ENCODE measurements around the gene ADAMTS2. TPM values are rescaled to one million over a fixed set of nuclear protein-coding genes. Genes with fewer than 3 reads are reported as not detected.

Gene ADAMTS2
- total and polyA plus RNA-seq, 2 of the 8 experiments (the other 6 are each of a cell fraction or from before 2014, with no cell fraction given) = 6.6 to 7.3 TPM

GRCh38 chr5:179311091-179311470 lies 34.2 kb downstream of the ADAMTS2 start:
- Histone ChIP-seq H3K79me1 (ENCODE audit: low read depth, low read length) (no peaks in the 10 kb centered on the region), H2AFZ (ENCODE audit: low read length) (no peak overlapping the region), H4K20me1 (replicated peaks in 1 of 2; ENCODE audit: control insufficient read depth in 1 of 2, insufficient read depth in 2 of 2, low read length in 2 of 2) (no peaks in the 10 kb centered on the region), H2BK20ac (ENCODE audit: low read length) (no peak overlapping the region), H2AK5ac (ENCODE audit: low read depth, low read length) (no peak overlapping the region), H3K4ac (replicated peaks; ENCODE audit: insufficient read length, low read depth, low read length) (no peak overlapping the region), H3K9ac (replicated peaks in 1 of 4; ENCODE audit: extremely low read depth in 1 of 4, low read depth in 3 of 4, low read length in 3 of 4) (no peak overlapping the region), H3K36me3 (ENCODE audit: control insufficient read depth in 2 of 4, insufficient read depth in 4 of 4, low read length in 3 of 4) (no peaks in the 10 kb centered on the region), H3K9me3 (ENCODE audit: insufficient read depth in 2 of 2, low read depth in 1 of 2, low read length in 1 of 2) (peaks cover 0 to 3% of the 10 kb centered on the region in 2 experiments; a peak in 1 of 4 replicates), H3K56ac (replicated peaks; ENCODE audit: insufficient read length, low read depth, low read length) (no peak overlapping the region), H3K4me2 (ENCODE audit: insufficient read depth in 1 of 2, low read depth in 2 of 2, low read length in 2 of 2) (no peak overlapping the region), H3K4me1 (replicated peaks in 1 of 4; ENCODE audit: control insufficient read depth in 3 of 4, insufficient read depth in 4 of 4, low read length in 3 of 4) (no peaks in the 10 kb centered on the region), H3K18ac (ENCODE audit: extremely low read depth, low read length) (no peak overlapping the region), H4K8ac (ENCODE audit: extremely low read depth, insufficient read depth, low read length) (peak overlapping the region; percentile 35; the same call in 1 of the 2 replicates), H3K14ac (ENCODE audit: insufficient read length) (no peak overlapping the region), H4K5ac (ENCODE audit: insufficient read length, low read depth, low read length) (no peak overlapping the region), H3K23ac (ENCODE audit: insufficient read length) (no peak overlapping the region), H3K23me2 (ENCODE audit: low read depth, low read length) (no peaks in the 10 kb centered on the region), H3K27me3 (replicated peaks in 1 of 4; ENCODE audit: control insufficient read depth in 3 of 4, extremely low read depth in 1 of 4, insufficient read depth in 3 of 4, low read length in 3 of 4) (no peaks in the 10 kb centered on the region), H3K27ac (ENCODE audit: low read depth, low read length) (no peak overlapping the region), H2BK15ac (ENCODE audit: low read length) (no peak overlapping the region), H3K4me3 (ENCODE audit: extremely low read depth in 1 of 4, insufficient read depth in 2 of 4, low read depth in 3 of 4, low read length in 4 of 4) (no peak overlapping the region), H4K91ac (replicated peaks; ENCODE audit: insufficient read length, low read length) (no peak overlapping the region), H2BK12ac (ENCODE audit: low read depth, low read length) (no peak overlapping the region), H3K79me2 (ENCODE audit: control insufficient read depth in 1 of 2, insufficient read depth in 2 of 2, low read length in 2 of 2) (no peaks in the 10 kb centered on the region), H2BK120ac (replicated peaks; ENCODE audit: low read depth, low read length) (no peak overlapping the region), H2BK5ac (ENCODE audit: low read depth, low read length) (no peak overlapping the region)
- CTCF ChIA-PET (ENCODE audit: partially characterized antibody) = interaction anchor here (0.9 to 1.8 kb wide), 2 partner anchors 33 to 132 kb away, joined by 3 to 5 read pairs; partner anchors contain the start of gene ADAMTS2
- 93% methylated on average over 6 of the region's 8 CpGs; no CpG with 5 or more reads in 1 of the 2 experiments for WGBS, 2 experiments (ENCODE audit: extremely low coverage in 1 of 2, insufficient coverage in 1 of 2, insufficient read length in 1 of 2, insufficient replicate concordance in 2 of 2, low coverage in 1 of 2, low lambda C conversion rate in 2 of 2, missing lambda C conversion rate in 1 of 2)
- no peak for DNase-seq (ENCODE audit: low read depth in 1 of 2, low spot score in 2 of 2)
- no peak for TF ChIP-seq USF2 (IDR thresholded peaks at IDR 0.05; ENCODE audit: low read length)
- no peak for TF ChIP-seq KDM4A (IDR thresholded peaks at IDR 0.05; ENCODE audit: low read depth, low read length, severe bottlenecking)
- no peak for TF ChIP-seq SRF (IDR thresholded peaks at IDR 0.05; ENCODE audit: low read depth, low read length)
- TF ChIP-seq POLR2AphosphoS5 (IDR thresholded peaks at IDR 0.05; ENCODE audit: low read depth, low read length) = no peak
- no peak for TF ChIP-seq SIN3A (conservative IDR thresholded peaks at IDR 0.05 in 1 of 2, IDR thresholded peaks at IDR 0.05 in 1 of 2; ENCODE audit: low read depth in 1 of 2, low read length in 2 of 2)
- TF ChIP-seq NANOG (IDR thresholded peaks at IDR 0.05; ENCODE audit: insufficient read depth, low read depth, low read length, poor library complexity, severe bottlenecking) = no peak
- no peak for TF ChIP-seq ATF3 (IDR thresholded peaks at IDR 0.05; ENCODE audit: insufficient read depth, low read depth, low read length)
- TF ChIP-seq TCF12 (IDR thresholded peaks at IDR 0.05; ENCODE audit: low read depth, low read length) = no peak
- no peak for TF ChIP-seq BRCA1 (IDR thresholded peaks at IDR 0.05; ENCODE audit: low read depth, low read length)
- TF ChIP-seq CTBP2 (IDR thresholded peaks at IDR 0.05; ENCODE audit: borderline replicate concordance, insufficient read depth, insufficient read length, low read length) = no peak
- no peak for TF ChIP-seq BACH1 (IDR thresholded peaks at IDR 0.05; ENCODE audit: low read length)
- TF ChIP-seq SP1 (IDR thresholded peaks at IDR 0.05; ENCODE audit: low read depth, low read length) = no peak
- TF ChIP-seq KDM1A (IDR thresholded peaks at IDR 0.05; ENCODE audit: borderline replicate concordance, low read length) = no peak
- POLR2A ChIA-PET (ENCODE audit: partially characterized antibody) = no interaction called here
- no peak for FAIRE-seq
